CD4-positive, alpha-beta T cell treated with Interleukin-10 for 1 hour (primary cell): Measurements from ENCODE around the gene PTPRD.

Source experiments
- DNase-seq: peaks from one replicate; pipeline ENCODE4 v3.0.0-alpha.2; 2020

The PTPRD gene

DNA sequence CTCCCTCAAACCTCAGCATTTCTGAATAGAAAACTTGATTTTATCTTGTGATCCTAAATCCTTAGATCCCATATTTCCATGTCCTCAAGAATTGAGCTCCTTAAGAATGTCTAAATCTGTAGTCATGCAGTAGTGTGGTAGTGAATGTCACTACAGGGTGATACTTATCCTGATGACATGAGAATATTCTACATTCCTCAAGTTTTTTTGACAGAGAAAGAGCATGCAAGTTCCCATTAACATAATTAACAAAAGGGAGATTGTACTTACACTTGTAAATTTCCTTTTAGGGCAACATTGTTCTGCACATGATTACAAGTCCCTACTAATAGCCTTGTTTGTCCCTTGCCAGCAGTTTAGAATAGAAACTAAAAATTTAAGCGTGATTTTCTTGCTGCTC lies 352.3 kb downstream of the PTPRD start:
- DNase-seq: no peak

- no peak for DNase-seq
These were observed 353.1 kb downstream of the PTPRD start for GRCh38 chr9:10259668-10260067.

- no peak for DNase-seq
These were observed 357.0 kb downstream of the PTPRD start for GRCh38 chr9:10255758-10256157.

GRCh38 chr9:10254338-10254737 lies 358.5 kb downstream of the PTPRD start:
- DNase-seq: no peak

DNA sequence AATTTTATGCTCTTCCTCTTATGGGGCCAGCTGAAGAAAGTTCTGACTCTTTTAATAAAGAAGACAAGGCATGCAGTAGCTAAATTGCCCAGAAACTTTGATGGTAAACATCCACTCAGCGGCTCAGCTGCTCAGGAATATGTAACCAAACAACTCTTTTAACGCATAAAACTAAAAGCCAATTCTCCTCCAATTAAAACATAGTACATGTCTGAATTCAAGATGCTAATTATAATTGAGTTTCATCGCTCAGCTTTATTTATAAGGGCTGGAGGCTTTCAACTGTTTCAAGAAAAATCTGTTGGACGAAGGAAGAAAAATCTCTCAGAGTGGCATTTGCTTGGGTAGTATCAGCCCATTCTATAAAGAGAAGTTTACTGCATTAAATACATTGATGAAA lies 359.5 kb downstream of the PTPRD start:
- no peak for DNase-seq

DNA sequence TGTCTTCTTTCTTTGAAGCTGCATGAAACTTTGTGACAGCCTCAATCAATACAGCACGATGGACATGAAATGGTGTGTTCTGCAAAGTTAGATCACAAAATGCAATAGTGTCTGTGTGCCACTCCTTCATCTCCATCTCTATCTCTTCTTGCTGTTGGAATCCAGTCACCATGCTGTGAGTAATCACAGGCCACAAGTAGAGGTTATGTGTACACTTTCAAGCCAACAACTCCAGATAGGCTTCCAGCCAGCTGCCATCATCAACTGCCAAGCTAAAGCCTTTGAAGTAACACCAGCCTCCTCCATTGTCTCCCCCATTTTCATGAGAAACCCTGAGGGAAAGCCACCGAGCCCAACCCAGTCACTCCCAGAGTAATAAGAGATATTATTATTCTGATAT lies 360.6 kb downstream of the PTPRD start:
- DNase-seq: no peak

DNA sequence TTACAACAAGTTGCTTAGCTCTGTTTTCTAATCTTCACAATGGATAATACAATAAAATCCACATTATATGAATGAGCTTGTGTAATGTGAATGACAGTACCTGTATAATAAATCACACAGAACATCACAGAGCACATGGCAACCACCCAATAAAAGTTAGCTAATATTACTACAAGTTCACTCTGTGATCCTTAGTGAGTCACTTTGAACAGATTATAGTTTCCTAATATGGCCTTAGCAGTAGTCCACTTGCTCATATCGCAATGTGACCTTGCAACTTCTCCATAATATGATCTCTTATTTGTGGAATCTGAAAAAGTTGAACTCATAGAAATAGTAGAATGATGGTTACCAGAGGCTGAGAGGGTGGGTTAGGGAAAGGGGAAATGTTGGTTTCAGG lies 361.3 kb downstream of the PTPRD start:
- DNase-seq: no peak

DNA sequence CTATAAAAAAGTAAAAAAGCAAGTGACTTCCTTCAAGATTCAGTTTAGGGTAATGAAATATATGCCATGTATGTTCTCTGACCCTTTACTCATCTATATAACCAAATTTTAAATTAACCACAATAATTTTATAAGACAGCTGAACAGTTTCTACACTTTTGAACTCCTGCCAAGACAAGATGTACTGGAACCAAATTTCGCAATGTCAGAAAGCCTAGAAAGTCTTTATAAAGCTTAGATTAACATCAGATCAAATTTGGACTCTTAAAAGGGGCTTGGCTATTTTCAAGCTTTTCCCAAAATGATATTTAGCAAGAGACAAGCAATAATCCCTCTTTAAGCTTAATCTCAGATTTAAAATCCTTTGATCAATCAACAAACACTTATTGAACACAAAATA lies 362.6 kb downstream of the PTPRD start:
- no peak for DNase-seq

GRCh38 chr9:10248890-10249289 lies 363.9 kb downstream of the PTPRD start:
- no peak for DNase-seq

DNA sequence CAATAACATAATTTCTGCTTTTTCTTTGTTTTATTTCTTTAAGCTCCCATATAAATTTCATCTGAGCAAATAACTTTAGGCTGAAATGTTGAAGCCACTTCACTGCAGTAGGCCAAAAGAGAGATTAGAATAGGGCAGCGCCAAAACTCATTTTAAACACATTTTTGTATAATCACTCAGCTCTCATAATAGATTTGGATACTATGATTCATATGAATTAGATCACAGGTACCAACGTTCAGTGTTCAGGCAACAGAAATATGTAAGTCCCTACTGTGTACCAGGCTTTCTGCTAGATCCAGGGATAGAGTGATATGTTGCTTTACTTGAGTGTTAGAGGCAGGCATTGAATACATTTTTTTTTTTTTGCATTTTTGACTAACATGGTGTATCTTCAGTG lies 370.5 kb downstream of the PTPRD start:
- no peak for DNase-seq

- no peak for DNase-seq
These were observed 374.7 kb downstream of the PTPRD start for GRCh38 chr9:10238087-10238486.

GRCh38 chr9:10237584-10237983 lies 375.2 kb downstream of the PTPRD start:
- no peak for DNase-seq

GRCh38 chr9:10236161-10236560 lies 376.6 kb downstream of the PTPRD start:
- no peak for DNase-seq

DNA sequence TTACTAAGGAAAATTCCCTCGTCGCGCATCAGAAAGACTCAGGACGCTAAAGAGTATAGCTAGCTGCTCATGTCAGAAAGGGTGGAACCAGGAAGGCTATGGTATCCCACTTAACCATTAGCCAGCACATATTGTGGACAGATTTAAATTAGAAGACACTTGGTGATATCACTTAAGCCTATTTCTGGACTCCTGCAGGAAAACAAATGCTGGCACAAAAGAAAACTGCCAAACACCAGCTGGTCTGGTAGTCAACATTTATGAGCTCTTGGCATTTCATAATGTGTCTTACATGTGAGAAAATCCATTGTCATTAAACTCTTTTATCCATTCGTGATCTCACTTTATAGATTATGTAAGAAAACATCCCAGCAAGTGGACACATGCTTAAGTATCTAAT lies 377.4 kb downstream of the PTPRD start:
- no peak for DNase-seq

DNA sequence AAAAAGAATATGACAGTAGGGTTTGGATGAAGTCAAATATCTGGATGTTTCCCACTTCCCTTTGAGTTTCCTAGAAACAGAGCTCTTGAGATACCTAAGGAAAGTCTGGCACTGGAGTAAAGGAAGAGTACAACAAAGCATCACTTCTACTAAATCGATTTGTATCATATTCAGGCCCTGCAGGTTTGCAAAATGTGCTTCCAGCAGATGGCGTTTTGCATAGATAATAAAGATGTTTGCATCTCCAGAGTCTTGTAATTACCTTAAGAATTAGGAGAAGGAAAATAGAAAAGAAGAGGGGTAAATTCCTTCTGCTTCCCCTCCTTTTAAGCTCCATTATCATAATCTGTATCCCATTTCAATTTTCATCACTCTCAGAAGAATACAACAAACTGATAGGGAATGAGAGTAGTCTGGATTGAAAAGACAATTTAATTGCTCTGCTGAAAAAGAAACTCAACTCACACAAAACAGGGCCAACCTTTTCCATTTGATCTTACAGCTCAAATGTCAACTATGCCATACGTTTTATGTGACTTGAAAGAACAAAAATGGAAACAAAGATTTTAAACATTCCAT lies 380.4 kb downstream of the PTPRD start:
- DNase-seq: no peak

DNA sequence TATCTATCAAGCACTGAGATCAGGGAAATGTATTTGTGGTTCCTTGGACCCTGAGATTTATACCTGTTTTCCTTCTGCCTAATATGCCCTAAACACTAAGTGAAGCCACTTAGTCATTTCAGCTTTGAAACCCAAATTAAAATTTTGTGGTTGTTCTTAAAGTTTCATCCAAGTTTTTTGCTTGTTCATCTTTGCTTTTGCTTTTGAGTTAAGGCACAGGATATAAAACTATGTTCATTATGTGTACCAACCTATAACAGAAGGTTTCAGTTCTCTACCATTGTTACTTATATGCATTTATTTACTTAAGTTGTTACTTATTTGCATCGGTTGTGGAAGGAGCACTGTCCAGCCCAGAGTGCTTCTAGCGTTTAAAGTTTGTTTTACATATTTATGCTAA lies 382.3 kb downstream of the PTPRD start:
- no peak for DNase-seq

DNA sequence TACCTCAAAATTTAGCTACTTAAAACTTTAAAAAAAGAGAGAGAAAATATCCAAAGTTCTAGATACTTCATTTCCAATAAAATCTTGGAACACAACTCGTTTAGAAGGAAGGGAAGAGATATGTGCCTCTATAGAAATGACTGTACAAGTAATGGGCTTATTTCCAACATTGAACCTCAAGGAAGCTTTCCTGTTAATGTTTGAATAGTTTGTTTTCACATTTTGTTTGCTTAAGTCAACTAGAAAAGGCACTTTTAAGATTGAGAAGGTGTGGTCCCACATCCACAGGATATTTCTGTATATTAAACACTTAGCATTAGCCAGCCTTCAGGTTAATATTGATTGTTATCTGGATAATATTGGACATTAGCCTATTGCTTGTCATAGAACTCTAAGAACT lies 384.7 kb downstream of the PTPRD start:
- no peak for DNase-seq

DNA sequence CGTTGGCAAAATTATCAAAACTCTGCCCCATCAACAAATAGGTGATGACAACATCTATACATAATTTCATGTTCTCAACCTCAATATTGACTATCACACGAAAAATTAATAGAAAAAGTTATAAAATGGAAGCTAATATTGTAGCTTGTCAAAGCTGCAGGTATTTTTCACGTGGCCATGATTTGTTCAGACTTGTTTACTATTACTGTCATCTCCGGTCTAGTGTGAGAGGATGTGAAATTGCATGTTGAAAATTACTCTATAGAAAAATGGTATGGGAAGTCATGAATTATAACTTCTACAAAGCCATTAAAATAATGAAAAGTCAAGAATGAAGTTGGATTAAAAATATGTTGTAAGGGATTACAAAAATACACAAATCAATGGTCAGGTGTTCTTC lies 385.8 kb downstream of the PTPRD start:
- no peak for DNase-seq

DNA sequence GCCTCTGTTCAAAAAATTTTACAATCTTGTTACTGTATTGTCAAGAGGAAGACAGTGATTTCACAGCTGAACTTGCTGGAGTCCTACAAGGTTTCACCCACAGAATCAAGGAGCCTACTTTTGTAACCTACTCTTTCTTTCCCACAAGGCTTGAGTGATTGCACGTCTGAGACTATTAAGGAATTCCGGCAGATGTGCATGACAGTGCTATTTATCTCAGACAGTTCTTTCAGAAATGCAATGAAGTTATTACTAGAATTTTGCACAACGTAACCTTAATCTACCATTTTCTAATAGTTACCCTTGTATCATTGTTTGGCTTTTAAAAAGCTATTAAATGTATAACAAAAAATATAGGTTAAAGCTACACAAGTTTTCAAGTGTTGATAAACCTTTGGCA lies 400.1 kb downstream of the PTPRD start:
- DNase-seq: no peak

- no peak for DNase-seq
These were observed 404.1 kb downstream of the PTPRD start for GRCh38 chr9:10208691-10209069.

DNA sequence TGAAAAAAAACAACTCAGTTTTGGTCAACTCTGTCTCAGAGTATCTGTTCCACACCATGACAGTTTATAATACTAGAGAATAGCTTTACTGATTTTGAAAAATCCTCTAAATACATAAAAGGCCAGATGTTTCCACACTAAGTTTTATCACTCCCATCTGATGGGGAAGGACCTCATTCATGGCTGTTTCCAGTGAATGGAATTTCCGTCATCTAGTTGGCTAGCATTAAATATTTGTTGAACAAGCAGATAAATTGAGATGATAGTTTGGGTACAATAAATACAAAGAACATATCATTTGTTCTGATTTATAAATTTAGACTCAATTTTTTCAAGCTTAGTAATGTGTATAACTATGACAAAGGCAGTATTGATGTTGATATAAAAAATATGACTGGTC lies 408.5 kb downstream of the PTPRD start:
- no peak for DNase-seq

DNA sequence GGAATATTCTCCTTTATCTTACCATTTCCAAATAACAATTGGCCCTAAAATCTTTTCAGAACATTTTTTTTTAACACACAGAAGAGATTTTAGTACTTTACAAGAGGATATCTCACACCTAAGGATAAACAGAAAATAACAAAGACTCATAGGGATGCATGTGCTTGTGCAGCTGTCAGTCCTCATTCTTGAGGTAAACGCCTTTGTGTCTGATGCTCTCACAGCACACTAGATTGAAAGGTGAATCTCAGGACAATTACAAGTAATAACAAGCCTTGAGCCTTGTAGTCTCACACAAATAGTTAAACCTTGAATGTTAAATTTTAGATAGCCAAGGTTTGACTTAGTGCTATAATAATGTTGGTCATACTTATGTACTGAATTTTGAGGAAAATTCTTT lies 439.2 kb downstream of the PTPRD start:
- no peak for DNase-seq

DNA sequence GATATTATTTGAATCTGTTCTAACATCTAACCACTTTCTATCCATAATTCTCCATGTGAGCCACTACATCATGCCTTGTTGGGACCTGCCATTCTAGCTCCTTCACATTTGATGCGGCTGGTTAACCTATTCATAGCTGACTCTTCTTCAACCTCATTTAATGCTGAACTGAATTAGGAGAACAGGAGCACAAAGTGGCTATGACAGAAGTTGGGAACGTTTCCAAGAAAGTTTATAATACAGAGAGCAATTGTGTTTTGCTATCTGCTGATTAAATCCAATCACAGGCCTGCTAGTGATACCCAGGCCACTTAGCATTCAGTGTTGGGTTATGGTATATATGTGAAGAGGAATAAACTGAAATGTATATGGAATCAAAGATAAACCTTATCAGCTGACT lies 440.3 kb downstream of the PTPRD start:
- no peak for DNase-seq

- DNase-seq: no peak
These were observed 444.6 kb downstream of the PTPRD start for GRCh38 chr9:10168241-10168640.

GRCh38 chr9:10148796-10149195 lies 464.0 kb downstream of the PTPRD start:
- DNase-seq: no peak
